Cardiac fibroblast (primary cell): ENCODE data around the gene ITGB3.

Source experiments
- DNase-seq, 2 donors: peaks; one replicate each; pipeline versions ENCODE4 v3.0.0 to v3.0.0-alpha.2; 2010; ENCODE audit warnings: low read depth in 2 of 2
- H3K4me3 ChIP-seq, 2 donors: replicated peaks in 1 of 2; 1 replicate in 1 of 2; 2 replicates in 1 of 2; pipeline ENCODE4 v1.5.1; 2011; ENCODE audit warnings: low read depth in 2 of 2, low read length in 2 of 2, mild to moderate bottlenecking in 2 of 2, moderate library complexity in 1 of 2
- CTCF ChIP-seq: IDR thresholded peaks from one replicate; pipeline ENCODE4 v1.5.1; 2011; ENCODE audit warnings: low read depth, mild to moderate bottlenecking, low read length, inconsistent platforms

ITGB3 gene

GRCh38 chr17:47278561-47278960, 24.9 kb downstream of the ITGB3 start:
- DNase-seq = no peak
- no peak overlapping the region for H3K4me3 ChIP-seq
- no peak for TF ChIP-seq CTCF

GRCh38 chr17:47279062-47279801, 25.6 kb downstream of the ITGB3 start:
- peak; percentile 98 to 100 for DNase-seq
- peak overlapping the region in 1 of 2 donors; percentile 7 for H3K4me3 ChIP-seq
- TF ChIP-seq CTCF = peak; percentile 5

GRCh38 chr17:47280072-47280811, 26.6 kb downstream of the ITGB3 start:
- H3K4me3 ChIP-seq = no peak overlapping the region
- DNase-seq = peak; percentile 39 to 67
- TF ChIP-seq CTCF = no peak

GRCh38 chr17:47281216-47281615, 27.6 kb downstream of the ITGB3 start:
- no peak for TF ChIP-seq CTCF
- no peak overlapping the region for H3K4me3 ChIP-seq

GRCh38 chr17:47285003-47285402, 31.4 kb downstream of the ITGB3 start:
- TF ChIP-seq CTCF = no peak
- no peak for DNase-seq
- H3K4me3 ChIP-seq = no peak overlapping the region

More at GRCh38 chr17:47281216-47281615, 27.6 kb downstream of the ITGB3 start:
- no peak for DNase-seq

GRCh38 chr17:47286198-47286914, 32.7 kb downstream of the ITGB3 start:
- peak in 1 of 2 donors; percentile 79 for DNase-seq
- TF ChIP-seq CTCF = no peak

More at GRCh38 chr17:47286198-47286914, 32.7 kb downstream of the ITGB3 start:
- H3K4me3 ChIP-seq = no peak overlapping the region
